ENCODE results near the gene TENM3. TPM values are rescaled to one million over a fixed set of nuclear protein-coding genes. Genes with fewer than 3 reads are reported as not detected.
A peak's percentile ranks its signal among the peaks of the same experiment; 100 is the strongest.

The TENM3 gene
- total RNA-seq, 1 donor from 2014 or later, result 106 TPM

GRCh38 chr4:182478475-182478874 is 235.3 kb downstream of the TENM3 start:
- no peak for DNase-seq (ENCODE audit: low spot score in 2 of 2, unreplicated experiment in 2 of 2)
- H3K9me3 Mint-ChIP-seq, result peaks cover under 1% of the 10 kb centered on the region
- H3K36me3 Mint-ChIP-seq, result no peaks in the 10 kb centered on the region
- H3K4me1 Mint-ChIP-seq, result peaks cover 2% of the 10 kb centered on the region
- no peak overlapping the region for H3K27ac Mint-ChIP-seq
- TF ChIP-seq CTCF (IDR thresholded peaks at IDR 0.05; ENCODE audit: unreplicated experiment), result peak; percentile 86
- no peak overlapping the region for H3K4me3 Mint-ChIP-seq
- no peaks in the 10 kb centered on the region for H3K27me3 Mint-ChIP-seq (ENCODE audit: low read depth)

- Mint-ChIP-seq H3K27ac (peak overlapping the region; percentile 21), H3K9me3 (peaks cover 21% of the 10 kb centered on the region), H3K4me1 (peaks cover 2% of the 10 kb centered on the region), H3K4me3 (no peak overlapping the region), H3K36me3 (peaks cover 18% of the 10 kb centered on the region), H3K27me3 (ENCODE audit: low read depth) (no peaks in the 10 kb centered on the region)
- DNase-seq (ENCODE audit: low spot score in 2 of 2, unreplicated experiment in 2 of 2), result no peak
- no peak for TF ChIP-seq CTCF (IDR thresholded peaks at IDR 0.05; ENCODE audit: unreplicated experiment)
Observed at GRCh38 chr4:182483685-182484084, 240.5 kb downstream of the TENM3 start.

- DNase-seq (ENCODE audit: low spot score in 2 of 2, unreplicated experiment in 2 of 2), result no peak
- Mint-ChIP-seq H3K9me3 (peaks cover 21% of the 10 kb centered on the region), H3K4me1 (peaks cover 5% of the 10 kb centered on the region), H3K4me3 (no peak overlapping the region), H3K36me3 (peaks cover 18% of the 10 kb centered on the region), H3K27me3 (ENCODE audit: low read depth) (no peaks in the 10 kb centered on the region), H3K27ac (no peak overlapping the region)
- no peak for TF ChIP-seq CTCF (IDR thresholded peaks at IDR 0.05; ENCODE audit: unreplicated experiment)
Observed at GRCh38 chr4:182486881-182487280, 243.7 kb downstream of the TENM3 start.

- Mint-ChIP-seq H3K36me3 (peaks cover 18% of the 10 kb centered on the region), H3K9me3 (peaks cover 17% of the 10 kb centered on the region), H3K27ac (no peak overlapping the region), H3K27me3 (ENCODE audit: low read depth) (no peaks in the 10 kb centered on the region), H3K4me3 (no peak overlapping the region), H3K4me1 (peaks cover 14% of the 10 kb centered on the region)
- TF ChIP-seq CTCF (IDR thresholded peaks at IDR 0.05; ENCODE audit: unreplicated experiment), result no peak
- DNase-seq (ENCODE audit: low spot score in 2 of 2, unreplicated experiment in 2 of 2), result no peak
Observed at GRCh38 chr4:182488896-182489295, 245.7 kb downstream of the TENM3 start.

GRCh38 chr4:182489607-182490006 is 246.4 kb downstream of the TENM3 start:
- peaks cover 18% of the 10 kb centered on the region for H3K36me3 Mint-ChIP-seq
- no peaks in the 10 kb centered on the region for H3K27me3 Mint-ChIP-seq (ENCODE audit: low read depth)
- TF ChIP-seq CTCF (IDR thresholded peaks at IDR 0.05; ENCODE audit: unreplicated experiment), result no peak
- no peak for DNase-seq (ENCODE audit: low spot score in 2 of 2, unreplicated experiment in 2 of 2)
- peaks cover 14% of the 10 kb centered on the region for H3K4me1 Mint-ChIP-seq
- no peak overlapping the region for H3K4me3 Mint-ChIP-seq
- no peak overlapping the region for H3K27ac Mint-ChIP-seq
- peaks cover 14% of the 10 kb centered on the region for H3K9me3 Mint-ChIP-seq

- Mint-ChIP-seq H3K27me3 (ENCODE audit: low read depth) (no peaks in the 10 kb centered on the region), H3K27ac (no peak overlapping the region), H3K4me3 (no peak overlapping the region), H3K36me3 (peaks cover 7% of the 10 kb centered on the region), H3K4me1 (peaks cover 21% of the 10 kb centered on the region), H3K9me3 (peaks cover 5% of the 10 kb centered on the region)
- no peak for TF ChIP-seq CTCF (IDR thresholded peaks at IDR 0.05; ENCODE audit: unreplicated experiment)
- DNase-seq (ENCODE audit: low spot score in 2 of 2, unreplicated experiment in 2 of 2), result no peak
Observed at GRCh38 chr4:182491719-182492118, 248.5 kb downstream of the TENM3 start.

Data from mesothelial cell of epicardium (in vitro differentiated cells).